Measurements from ENCODE around the gene CMTM8.
A peak's percentile ranks its signal among the peaks of the same experiment; 100 is the strongest.
"Not testable (repeated sequence)": the region's sequence is repeated elsewhere in the genome, so short reads cannot be mapped to it uniquely, and the experiment has no call there.

The CMTM8 gene, protein sequence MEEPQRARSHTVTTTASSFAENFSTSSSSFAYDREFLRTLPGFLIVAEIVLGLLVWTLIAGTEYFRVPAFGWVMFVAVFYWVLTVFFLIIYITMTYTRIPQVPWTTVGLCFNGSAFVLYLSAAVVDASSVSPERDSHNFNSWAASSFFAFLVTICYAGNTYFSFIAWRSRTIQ

DNA sequence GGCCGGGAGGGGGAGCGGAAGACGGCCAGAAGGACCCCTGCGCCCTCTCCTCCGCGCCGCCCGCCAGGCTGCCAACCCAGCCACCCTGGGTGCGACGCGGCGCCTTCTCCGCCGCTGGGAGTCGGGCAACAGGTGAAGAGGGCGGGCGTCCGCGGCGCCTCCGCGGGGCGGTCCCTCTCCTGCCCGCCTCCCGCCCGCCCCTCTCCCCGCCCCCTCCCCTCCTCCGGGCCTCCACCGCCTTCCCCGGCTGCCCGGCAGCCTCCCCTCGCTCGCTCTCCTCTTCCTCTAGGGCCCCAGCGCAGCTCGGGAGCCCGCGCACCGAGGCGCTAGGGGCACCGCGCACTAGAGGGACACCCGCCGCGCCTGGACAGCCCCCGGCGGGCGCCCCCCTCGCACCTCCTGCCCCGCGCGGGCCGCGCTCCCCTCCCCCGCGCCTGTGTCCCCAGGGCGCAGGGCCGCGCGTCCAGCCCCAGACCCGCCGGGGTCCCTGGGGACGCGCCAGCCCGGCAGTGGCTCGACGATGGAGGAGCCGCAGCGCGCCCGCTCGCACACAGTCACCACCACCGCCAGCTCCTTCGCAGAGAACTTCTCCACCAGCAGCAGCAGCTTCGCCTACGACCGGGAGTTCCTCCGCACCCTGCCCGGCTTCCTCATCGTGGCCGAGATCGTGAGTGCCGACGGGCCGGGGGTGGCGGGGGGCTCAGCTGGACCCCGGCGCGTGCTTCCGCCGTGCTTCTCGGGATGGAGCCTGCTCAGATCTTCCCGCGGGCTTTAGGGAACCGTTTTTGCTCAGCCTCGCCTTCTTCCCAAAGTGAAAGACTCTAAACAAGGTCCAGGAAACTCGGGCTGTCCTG is at the start of gene CMTM8:
CMTM8 (plus strand) TSS at position 228 of the 854 bp plus-strand sequence; CDS start at position 521, 293 bp downstream.
- DNase-seq (ENCODE audit: low read depth in 2 of 3, low spot score in 2 of 3), result peak; percentile 19 to 33 (median 24)

DNA sequence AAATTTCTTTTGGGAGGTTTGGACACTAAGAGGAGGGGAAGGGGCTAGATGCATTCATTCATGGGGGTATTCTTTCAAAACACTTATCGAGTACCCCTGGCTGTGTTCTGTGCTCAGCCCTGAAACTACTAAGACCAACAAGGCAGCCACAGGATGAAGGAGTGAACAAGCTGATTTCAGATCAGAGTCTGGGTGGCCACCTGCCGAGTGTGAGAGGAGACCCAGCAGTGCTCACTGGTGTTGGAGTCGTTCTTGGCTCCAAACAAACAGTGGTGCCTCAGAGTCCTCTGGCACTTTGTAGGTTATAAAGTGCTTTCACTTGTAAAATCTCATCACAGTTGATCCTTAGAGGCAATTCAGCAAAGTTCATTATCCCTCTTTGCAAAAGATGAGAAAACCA is 48.8 kb upstream of the CMTM8 start:
- no peak for DNase-seq (ENCODE audit: low read depth in 2 of 3, low spot score in 2 of 3)

DNA sequence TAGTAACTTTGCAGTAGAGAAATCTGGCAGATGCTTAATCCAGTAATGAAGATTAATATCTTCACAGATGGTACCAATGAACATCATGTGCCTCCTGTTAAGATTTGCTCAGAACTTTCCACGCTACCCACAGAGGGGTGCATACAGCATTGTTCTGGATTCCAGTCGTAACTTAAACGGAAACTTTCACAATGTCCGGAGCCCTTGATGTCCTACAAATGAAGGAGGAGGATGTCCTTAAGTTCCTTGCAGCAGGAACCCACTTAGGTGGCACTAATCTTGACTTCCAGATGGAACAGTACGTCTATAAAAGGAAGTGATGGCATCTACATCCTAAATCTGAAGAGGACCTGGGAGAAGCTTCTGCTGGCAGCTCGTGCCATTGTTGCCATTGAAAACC is 47.9 kb upstream of the CMTM8 start:
- not testable (repeated sequence) for DNase-seq (ENCODE audit: low read depth in 2 of 3, low spot score in 2 of 3)

DNA sequence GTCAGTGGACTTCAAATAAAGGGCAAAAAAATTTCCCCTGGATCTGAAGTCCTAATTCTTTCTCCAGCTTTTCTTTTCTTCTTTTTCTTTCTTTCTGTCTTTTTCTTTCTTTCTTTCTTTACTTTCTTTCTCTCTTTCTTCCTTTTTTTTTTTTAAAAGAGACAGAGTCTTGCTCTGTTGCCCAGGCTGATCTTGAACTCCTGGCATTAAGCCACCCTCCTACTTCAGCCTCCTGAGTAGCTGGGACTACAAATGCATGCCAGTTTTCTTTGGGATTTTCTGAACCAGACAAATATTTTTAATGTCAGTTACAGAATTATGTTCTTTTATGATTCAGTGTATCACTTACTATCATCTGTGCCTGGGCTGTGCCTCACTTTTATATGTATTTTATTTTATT is 45.4 kb upstream of the CMTM8 start:
- no peak for DNase-seq (ENCODE audit: low read depth in 2 of 3, low spot score in 2 of 3)

DNA sequence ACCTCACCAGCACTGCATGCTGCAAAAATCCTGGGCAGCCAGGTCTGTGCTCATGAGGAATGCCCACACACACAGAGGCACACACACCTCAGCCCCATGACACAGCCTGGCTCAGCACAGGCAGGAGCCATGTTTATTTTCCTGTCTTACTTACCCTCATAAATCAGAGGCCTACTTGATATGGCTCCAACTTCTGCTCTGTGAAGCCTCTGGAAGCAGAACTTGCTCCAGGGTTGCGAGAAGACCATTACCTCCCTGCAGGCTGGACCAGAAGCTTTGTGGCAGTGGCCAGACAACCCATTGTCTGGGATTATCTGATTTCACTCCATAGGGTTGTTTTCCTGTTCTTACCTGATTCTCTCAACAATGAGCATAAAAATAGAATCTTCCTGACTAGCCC is 43.8 kb upstream of the CMTM8 start:
- DNase-seq (ENCODE audit: low read depth in 2 of 3, low spot score in 2 of 3), result no peak

DNA sequence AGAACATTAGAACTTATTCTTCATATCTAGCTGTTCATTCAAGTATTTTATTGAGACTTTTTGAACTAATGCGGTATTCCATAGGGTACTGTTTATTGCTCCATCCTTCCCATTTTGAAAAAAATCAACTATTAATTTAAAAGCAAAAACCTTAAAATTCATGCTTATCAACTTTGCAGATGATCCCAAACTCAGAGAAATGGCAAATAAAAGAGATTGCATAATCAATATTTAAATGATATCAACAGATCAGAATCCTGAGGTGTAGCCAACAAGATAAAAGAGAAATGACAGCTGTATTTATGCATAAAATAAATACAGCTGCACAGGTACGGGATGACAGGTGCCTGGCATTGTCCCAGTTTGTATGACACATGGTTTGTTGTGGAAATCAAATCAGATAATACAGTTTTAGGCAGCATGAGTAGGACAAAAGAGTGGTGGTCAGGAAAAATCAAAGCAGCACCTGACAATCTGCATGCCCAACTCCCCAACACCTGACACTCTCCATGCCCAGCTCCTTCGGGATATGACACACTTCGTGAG is 42.4 kb upstream of the CMTM8 start:
- DNase-seq (ENCODE audit: low read depth in 2 of 3, low spot score in 2 of 3), result no peak

DNA sequence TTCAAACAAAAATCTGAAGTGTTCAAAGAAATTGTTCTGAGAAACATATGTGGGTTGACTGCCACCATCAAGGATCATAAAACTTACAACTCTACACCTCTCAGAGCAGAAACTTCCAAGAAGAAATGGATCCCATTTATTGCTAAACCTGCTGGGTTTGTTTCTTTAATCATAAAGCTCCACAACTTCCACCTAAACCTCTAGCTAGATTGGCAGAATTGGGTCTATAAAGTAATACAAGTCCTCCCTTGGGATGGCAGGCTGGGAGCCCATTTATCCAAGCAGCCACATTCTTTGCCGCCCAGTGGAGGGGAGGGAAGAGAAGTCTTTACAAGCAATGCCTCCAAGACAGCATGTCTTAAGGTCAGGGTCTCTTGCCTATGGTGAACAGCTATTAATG is 40.5 kb upstream of the CMTM8 start:
- no peak for DNase-seq (ENCODE audit: low read depth in 2 of 3, low spot score in 2 of 3)

DNA sequence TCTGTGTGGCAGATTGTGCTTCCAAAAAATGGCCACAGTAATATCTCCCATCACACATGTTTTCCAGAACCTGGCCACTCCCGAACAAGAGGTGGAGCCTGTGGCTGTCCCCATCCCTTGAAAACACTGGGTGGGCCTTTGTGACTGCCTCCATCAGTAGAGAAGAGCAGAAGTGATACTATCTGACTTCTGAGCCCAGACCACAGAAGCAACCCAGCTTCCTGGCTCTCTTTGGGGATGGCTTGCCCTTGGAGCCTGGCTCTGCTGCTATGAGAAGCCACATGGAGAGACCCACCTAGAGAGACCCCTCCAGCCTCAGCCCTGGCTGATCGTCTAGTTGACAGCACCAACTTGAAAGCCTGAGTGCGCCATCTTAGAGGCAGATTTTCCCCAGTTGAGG is 39.8 kb upstream of the CMTM8 start:
- DNase-seq (ENCODE audit: low read depth in 2 of 3, low spot score in 2 of 3), result no peak

DNA sequence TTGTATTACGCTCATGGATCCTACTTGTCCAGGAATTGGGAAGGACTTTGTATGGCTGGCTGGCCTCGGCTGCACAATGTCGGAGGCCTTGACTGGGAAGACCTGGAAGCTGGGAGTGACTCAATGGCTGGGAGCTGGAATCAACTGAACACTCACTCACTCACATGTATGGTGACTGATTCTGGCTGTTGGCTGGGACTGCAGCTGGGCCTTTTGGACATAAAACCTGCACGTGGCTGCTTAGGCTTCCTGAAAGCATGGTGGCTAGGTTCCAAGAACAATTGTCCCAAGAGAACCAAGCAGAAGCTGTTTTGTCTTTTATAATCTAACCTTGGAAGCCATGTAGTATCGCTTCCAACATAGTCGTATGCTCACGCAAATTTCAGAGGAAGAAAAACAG is 38.0 kb upstream of the CMTM8 start:
- no peak for DNase-seq (ENCODE audit: low read depth in 2 of 3, low spot score in 2 of 3)

DNA sequence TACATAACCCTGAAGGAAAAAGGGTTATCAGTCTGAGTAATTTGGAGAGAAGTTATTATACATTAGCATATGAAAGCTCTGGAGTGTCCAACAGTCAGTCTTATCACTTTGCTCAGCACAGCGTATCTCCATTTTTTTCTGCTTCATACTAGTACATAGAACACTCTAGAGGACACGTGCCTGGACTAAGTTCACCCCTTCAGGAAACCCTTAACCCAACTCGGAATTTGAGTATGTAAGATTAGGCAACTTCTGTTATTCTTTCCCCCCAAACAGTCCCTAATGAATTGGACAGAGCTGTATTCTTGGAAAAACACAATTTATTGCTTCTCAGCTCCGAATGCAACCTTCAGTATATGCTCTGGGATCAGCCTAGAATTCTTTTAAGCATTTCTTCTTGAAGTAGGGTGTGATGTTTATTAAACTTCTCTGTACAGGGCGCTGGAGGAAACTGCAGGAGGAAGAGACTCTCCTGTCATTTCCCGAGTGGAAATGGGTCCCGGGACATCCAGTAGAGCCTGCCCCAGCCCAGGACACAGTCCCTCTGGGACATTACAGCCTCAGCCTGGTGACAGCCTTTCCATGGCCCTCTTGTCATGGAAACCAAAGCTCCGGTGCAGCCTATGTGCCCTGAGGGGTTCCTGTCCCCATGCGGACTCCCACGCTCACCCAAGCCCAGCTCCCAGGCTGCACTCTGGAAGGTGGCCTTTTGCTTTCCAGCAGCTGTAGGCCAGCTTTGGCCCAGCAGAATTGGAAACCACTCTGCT is 37.3 kb upstream of the CMTM8 start:
- DNase-seq (ENCODE audit: low read depth in 2 of 3, low spot score in 2 of 3), result no peak

DNA sequence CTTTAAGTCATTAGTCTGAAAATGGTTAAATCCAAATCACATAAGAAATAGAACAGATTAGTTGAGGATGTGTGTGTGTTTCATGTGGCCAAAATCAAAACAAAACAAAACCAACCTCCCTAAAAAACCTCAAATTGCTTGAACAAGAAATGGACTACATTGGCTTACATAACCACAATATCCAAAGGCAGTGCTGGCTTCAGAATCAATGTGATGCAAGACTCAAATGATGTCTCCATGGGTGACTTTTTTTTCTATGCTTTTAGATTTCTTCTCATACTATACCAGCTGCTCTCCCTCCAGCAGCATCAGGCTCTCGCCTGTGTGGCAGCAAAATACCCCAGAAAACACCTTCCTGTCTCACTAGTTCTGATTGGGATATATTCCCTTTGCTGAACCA is 36.0 kb upstream of the CMTM8 start:
- no peak for DNase-seq (ENCODE audit: low read depth in 2 of 3, low spot score in 2 of 3)

DNA sequence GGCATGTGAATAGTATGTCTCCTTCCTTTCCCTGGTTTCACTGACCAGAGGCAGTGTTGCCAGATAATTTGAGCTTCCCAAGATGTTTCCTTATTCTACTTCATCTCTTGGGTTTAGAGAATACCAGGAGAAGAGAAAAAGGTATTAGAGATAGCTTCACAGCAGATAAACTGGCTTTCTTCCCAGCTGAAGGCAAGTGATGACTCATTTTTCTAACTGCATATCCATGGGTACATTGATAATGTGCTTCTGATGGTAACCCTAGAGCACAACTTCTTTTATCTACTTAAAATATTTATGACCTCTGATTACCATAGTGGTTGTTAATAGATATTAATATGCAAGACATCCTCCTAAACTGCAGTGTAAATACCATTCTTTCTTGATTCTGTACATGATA is 34.6 kb upstream of the CMTM8 start:
- no peak for DNase-seq (ENCODE audit: low read depth in 2 of 3, low spot score in 2 of 3)

DNA sequence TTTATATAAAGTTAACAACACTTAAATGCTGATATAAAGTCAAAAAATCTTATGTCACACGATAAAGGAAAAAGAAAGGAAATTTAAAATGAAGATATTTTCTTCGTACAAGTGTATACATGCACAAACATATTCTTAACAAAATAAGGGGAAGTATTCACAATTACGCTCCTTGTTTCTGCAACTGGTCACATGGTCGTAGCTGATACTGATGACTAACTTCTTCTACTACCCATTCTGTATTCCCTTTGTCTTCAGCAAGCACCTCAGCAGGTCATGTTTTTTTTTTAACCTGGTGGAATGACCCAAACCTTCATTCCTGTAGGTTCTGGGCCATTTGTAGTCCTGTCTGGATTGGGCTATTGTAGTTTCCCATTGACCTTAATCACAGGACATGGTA is 30.0 kb upstream of the CMTM8 start:
- DNase-seq (ENCODE audit: low read depth in 2 of 3, low spot score in 2 of 3), result no peak

DNA sequence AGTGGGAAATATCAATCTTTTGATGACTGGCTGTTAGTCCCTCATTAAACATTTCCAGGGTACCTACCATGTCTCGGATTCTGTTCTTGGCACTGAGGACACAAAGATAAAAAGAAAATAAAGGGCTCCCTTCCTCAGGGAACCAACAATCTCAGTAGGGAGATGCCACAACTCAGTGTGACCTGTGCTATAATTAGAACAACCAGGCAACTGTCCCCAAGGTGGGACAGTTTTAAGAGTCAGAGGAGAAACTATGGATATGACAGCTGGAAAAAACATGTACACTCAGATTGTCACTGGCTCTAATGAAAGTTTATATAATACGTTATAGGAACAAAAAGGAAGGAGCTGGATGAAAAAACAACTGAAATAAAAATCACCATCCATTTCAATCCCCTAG is 23.3 kb upstream of the CMTM8 start:
- DNase-seq (ENCODE audit: low read depth in 2 of 3, low spot score in 2 of 3), result no peak

DNA sequence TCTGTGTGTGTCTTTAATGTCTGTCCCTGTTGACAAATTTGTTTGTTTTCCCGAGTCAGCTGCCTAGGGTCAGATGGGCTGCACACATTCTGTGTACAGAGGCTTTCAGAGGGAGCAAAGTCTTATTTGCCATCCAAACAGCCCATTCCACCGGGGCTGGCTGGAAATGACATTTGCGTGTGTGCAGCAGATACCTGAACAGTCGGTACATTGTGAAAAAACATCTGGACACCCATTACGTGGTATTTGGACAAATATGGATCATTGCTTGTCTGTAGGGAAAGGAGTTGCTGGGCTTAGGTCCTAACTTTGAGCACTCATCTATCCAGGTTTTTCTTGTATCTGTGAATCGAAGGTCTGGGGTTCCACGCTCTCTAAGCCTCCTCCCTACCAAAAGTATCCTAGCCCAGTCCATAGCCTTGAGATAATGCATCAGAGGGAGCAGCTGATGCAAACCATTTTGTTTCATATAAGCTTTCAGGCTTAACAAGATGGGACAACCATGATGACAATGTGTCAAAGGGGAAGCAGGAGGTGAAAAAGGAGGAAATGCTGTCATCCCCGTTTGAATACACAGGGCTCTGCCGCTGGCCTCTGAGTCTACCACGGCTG is 22.2 kb upstream of the CMTM8 start:
- no peak for DNase-seq (ENCODE audit: low read depth in 2 of 3, low spot score in 2 of 3)

DNA sequence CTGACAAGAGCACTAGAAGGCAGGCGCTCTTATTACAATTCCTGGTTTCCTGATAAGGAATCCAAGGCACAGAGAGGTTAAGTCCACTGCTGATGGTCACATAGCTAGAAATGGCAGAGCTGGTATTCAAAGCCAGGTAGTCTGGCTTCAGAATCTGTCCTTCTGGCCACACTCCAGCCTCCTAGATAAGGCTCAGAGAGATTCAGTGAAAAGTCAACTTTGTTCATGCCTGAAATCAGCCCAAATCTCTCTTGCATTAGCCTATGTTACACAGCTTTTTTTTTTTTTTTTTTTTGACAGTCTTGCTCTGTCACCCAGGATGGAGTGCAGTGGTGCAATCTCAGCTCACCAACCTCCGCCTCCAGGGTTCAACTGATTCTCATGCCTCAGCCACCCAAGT is 21.1 kb upstream of the CMTM8 start:
- DNase-seq (ENCODE audit: low read depth in 2 of 3, low spot score in 2 of 3), result no peak

DNA sequence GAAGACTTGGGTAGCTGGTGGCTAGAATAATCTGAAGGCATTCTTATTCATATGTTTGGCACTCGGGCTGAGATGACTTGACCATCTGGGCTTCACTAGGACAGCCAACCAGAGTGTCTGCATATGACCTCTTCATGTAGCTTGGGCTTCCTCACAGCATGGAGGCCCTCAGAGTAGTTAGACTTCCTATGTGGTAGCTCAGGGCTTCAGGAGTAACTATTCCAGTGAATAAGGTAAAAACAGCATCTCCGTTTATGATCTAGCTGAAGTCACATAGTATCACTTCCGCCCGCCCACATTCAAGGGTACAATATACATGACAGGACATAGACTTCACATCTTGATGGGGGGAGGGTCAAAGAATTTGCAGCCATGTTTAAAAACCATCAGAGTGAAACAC is 18.9 kb upstream of the CMTM8 start:
- no peak for DNase-seq (ENCODE audit: low read depth in 2 of 3, low spot score in 2 of 3)

DNA sequence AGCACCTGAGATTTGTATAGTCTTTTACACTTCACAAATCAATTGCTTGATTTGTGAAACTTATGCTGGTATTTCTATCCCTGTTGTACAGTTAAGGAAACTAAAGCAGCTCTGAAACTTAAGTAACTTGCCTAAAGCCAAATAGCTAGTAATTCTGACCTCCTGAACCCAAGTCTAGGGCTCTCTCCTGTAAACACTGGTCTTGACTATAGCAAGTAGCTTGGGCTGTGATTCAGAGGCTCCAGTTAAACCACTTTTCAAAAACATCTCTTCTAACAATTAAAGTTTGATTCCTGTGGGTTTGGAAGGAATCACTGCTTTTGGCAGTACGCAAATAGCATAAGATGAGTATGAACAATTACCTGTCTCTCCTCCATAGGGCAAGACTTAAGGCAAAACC is 18.5 kb upstream of the CMTM8 start:
- no peak for DNase-seq (ENCODE audit: low read depth in 2 of 3, low spot score in 2 of 3)

DNA sequence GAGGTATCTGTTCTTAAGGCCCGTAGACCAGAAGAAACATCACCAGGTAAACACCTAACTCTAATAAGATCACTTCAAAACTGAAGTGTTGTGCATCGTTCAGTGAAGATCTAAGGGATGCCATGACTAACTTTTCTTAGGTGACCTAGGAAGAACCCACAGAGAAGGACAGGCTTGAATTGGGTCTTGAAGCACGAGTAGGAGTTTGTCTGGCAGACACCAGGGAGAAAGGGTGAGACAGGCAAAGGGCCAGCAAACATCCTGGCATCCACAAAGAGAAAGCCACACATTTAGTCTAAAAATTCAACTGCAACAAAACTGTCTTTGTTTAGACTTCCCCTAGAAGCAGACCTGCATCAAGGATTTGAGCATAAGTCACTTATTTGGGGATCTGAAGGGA is 15.5 kb upstream of the CMTM8 start:
- no peak for DNase-seq (ENCODE audit: low read depth in 2 of 3, low spot score in 2 of 3)

DNA sequence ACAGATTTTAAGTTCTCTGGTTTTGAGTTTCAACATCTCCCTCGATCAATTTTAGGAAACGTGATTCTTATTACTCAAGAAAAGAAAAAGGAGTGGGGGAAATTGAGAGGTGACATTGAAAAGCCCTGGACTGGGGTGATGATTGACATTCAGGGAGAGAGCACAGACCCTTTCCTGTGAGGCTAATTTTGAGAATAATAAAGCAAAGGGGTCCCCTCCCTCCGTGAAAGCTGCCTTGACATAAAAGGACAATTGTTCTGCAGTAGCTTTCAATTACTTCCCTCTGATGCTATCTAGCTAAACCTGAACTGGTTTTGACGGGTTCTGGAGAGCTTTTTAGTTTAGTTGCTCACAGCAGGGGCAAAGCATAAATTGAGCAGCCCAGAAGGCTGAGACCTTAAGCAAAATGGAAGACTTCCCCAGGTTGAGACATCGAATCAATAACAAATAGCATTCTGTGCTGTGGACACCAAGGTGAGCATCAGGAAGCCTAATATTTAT is 14.4 kb upstream of the CMTM8 start:
- no peak for DNase-seq (ENCODE audit: low read depth in 2 of 3, low spot score in 2 of 3)

DNA sequence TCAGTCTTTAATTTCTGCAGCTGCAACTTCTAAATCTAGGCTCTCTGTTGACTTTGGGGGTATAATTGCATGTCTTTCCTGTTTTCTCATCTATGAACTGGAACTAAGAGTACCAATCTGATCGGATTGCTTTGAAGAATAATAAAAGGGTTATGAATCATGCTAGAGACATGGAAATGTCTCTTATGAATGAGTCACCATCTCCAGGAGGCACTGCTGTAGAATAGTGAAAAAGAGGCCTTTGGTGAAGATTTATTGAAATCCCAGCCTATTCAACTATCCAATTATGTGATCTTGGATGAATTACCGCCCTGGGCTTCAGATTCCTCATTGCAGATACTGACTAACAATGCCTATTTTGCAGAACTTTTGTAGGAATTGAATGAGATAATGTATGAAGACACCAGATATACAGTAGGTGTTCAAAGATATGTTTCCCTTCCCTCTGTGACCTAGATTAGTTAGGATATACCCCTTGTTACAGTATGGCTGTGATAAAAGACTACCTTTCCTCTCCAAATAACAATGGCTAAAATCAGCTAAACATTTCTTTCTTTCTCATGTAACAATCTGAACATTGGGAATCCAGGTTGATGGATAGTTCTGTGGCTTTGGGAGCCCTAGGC is 11.5 kb upstream of the CMTM8 start:
- no peak for DNase-seq (ENCODE audit: low read depth in 2 of 3, low spot score in 2 of 3)
